Ovary (tissue), 9 donors: ENCODE results near the gene WWOX. TPM values are rescaled to one million over a fixed set of nuclear protein-coding genes. Genes with fewer than 3 reads are reported as not detected.

Experiments
- DNase-seq, 5 donors: peaks; one replicate each; pipeline ENCODE4 v3.0.0-alpha.2; 2019 to 2020
- H3K27ac ChIP-seq, 2 donors: fragments of 200-600 bp; one replicate each; pipeline versions ENCODE4 v1.5.1 to v1.8.0; 2019 to 2022
- H3K27me3 ChIP-seq: fragments of 200-600 bp; one replicate; pipeline ENCODE4 v1.8.0; 2022
- H3K36me3 ChIP-seq: fragments of 200-600 bp; sonication (generic); one replicate; pipeline ENCODE4 v1.5.1; 2019
- H3K4me1 ChIP-seq: one replicate; pipeline ENCODE4 v1.8.1; 2013; ENCODE audit warnings: mild to moderate bottlenecking, moderate library complexity; ENCODE audit not compliant: insufficient read depth
- H3K4me3 ChIP-seq: fragments of 200-600 bp; sonication (generic); one replicate; pipeline ENCODE4 v1.5.1; 2017
- H3K9me3 ChIP-seq, 2 donors: fragments of 200-600 bp in 1 of 2; sonication (generic) in 1 of 2; one replicate each; pipeline versions ENCODE4 v1.5.1 to v1.8.1; 2013 to 2019; ENCODE audit warnings: mild to moderate bottlenecking in 1 of 2, moderate library complexity in 1 of 2
- EP300 ChIP-seq: sonication (generic); formaldehyde crosslinking; IDR thresholded peaks from one replicate; pipeline ENCODE4 v1.6.1; 2017; ENCODE audit warnings: antibody characterized with exemption
- POLR2A ChIP-seq: fragments of 450-650 bp; IDR thresholded peaks from one replicate; pipeline ENCODE4 v1.6.1; 2017; ENCODE audit warnings: antibody characterized with exemption, mild to moderate bottlenecking, moderate library complexity
- WGBS, 3 donors: extraction: QIAGEN DNeasy Blood & Tissue Kit in 1 of 3; methylation state at CpG; one replicate each; pipeline versions ENCODE4 v1.1.5 to v1.1.7; 2013 to 2017; 5-methylcytosine and 5-hydroxymethylcytosine counted together
- intact Hi-C, 4 donors: fragments of 100-400 bp; cut with DNase I; formaldehyde crosslinking; loops; one replicate each; pipeline versions ENCODE4 v1.11.0 to v1.15.1; 2022 to 2023
- polyA plus RNA-seq, 2 donors: library from polyadenylated mRNA; stranded (reverse); fragments of 200-250 nt in 1 of 2; fragments of 350-450 nt in 1 of 2; fragmentation: Illumina TruSeq in 1 of 2; extraction: RNeasy Lipid Tissue Mini Kit (QIAGEN cat#74804) in 1 of 2; gene quantifications; one replicate each; pipeline ENCODE4 v1.2.3, GENCODE V29; 2013 to 2014
- total RNA-seq, 7 donors: library from RNA; depleted of rRNA in 2 of 7; stranded (reverse); fragments of >200 nt in 2 of 7; fragmentation: NEBNext Ultra II Directional in 3 of 7; extraction: Animal tissue kit (Norgen Biotek cat#: 25700) in 3 of 7; gene quantifications; one replicate each; pipeline versions ENCODE4 v1.1.0 to v1.2.4, GENCODE V29; 2016 to 2023
- TF ChIP-seq, protein P1 (sequence below), 3 donors: fragments of 450-650 bp in 2 of 3; fragments of 200-600 bp in 1 of 3; IDR thresholded peaks; one replicate each; pipeline versions ENCODE4 v1.5.1 to v1.8.0; 2016 to 2022; ENCODE audit warnings: antibody characterized with exemption in 3 of 3, mild to moderate bottlenecking in 1 of 3
- donor health status: DM: no; HTN: no; CAD: no; lungs with moderate emphysema.
- donor health status: DM: no; HTN: no; CAD: no.
- donor health status: Bipolar disorder and iron deficiency.
- donor health status: DM: yes; HTN: yes; CAD: no.
- donor health status: DM: no; HTN: no; CAD: no.
- donor health status: DM: yes; HTN: yes; CAD: no.

The WWOX gene
- total and polyA plus RNA-seq, 9 donors = 11.0 to 40.5 (median 25.2) TPM

DNA sequence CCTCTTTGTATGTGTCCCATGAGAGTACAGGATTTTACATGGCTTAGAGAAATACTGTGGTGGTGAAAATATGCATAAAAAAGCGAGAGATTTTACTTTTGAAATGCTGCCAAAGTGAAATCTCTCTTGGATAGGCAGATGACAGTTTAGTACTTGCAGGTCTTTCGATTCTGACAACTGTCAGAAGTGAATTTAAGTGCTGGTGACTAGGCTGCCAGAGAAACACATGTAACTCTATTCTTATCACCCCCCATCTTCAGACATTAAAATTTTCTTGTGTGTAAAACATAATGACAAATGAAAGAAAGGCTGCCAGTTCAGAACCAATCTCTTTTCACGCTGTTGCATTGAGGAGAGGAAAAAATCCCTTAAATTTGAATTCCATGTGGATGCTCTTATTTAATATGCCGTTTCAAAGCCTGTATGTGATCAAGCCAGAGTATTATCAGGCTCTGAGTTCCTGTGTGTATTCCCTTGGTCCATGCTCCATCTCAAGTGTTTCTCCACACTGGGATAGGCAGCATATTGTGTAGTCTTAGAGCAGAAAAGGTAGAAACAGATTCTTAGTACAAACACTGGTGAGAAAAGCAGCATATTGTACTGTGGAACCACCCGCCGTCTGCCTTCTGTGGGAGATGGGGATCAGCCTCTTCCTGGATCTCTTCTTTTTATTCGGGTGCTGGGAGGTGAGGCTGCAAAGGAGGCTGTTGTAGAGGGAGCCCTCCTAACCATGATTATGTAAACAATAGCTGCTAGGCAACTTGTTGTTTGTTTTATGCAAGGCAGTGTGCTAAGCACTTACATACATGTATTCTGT, 291.3 kb downstream of the WWOX start:
- peaks cover 4% of the 10 kb centered on the region for H3K4me1 ChIP-seq
- no peaks in the 10 kb centered on the region for H3K36me3 ChIP-seq
- no peaks in the 10 kb centered on the region for H3K27me3 ChIP-seq
- DNase-seq = no peak
- H3K9me3 ChIP-seq = no peaks in the 10 kb centered on the region
- H3K4me3 ChIP-seq = no peak overlapping the region
- H3K27ac ChIP-seq = no peak overlapping the region
- intact Hi-C loops = no loop called here
- WGBS, 3 donors = 75 to 83% (median 81%) methylated on average over 7 of the region's 7 CpGs
- TF ChIP-seq, protein P1, sequence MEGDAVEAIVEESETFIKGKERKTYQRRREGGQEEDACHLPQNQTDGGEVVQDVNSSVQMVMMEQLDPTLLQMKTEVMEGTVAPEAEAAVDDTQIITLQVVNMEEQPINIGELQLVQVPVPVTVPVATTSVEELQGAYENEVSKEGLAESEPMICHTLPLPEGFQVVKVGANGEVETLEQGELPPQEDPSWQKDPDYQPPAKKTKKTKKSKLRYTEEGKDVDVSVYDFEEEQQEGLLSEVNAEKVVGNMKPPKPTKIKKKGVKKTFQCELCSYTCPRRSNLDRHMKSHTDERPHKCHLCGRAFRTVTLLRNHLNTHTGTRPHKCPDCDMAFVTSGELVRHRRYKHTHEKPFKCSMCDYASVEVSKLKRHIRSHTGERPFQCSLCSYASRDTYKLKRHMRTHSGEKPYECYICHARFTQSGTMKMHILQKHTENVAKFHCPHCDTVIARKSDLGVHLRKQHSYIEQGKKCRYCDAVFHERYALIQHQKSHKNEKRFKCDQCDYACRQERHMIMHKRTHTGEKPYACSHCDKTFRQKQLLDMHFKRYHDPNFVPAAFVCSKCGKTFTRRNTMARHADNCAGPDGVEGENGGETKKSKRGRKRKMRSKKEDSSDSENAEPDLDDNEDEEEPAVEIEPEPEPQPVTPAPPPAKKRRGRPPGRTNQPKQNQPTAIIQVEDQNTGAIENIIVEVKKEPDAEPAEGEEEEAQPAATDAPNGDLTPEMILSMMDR (IDR thresholded peaks at IDR 0.05) = no peak
- TF ChIP-seq EP300 (no peak), POLR2A (no peak)

DNA sequence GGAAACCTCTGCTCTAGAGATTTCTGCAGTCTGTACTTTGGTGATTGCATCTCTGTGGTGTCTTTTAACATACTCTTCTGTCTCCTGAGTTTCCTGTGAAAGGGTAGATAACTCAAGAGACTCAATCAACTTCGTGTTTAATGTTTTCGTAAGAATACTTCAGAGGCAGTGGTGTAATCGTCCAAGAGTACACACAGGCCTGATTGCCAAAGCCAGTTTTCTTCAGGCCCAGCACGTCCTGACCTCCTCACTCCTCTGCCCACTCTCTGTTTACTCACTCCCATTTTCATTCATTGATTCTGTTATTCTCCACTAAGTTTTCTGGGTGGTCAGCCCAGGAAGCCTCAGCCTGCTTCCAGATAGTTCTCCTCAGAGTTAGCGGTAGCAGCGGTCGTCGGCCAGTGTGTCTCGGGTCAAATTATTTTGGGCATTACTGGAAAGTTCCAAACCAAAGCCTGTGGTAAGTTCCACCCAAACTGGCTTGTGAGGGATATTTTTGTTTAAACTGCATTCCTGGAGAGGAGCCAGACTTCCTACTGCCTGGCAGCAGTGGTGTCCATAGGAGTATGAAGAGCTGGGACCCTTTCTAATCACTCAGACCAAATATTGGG, 293.2 kb downstream of the WWOX start:
- no peak for TF ChIP-seq EP300
- no peak for TF ChIP-seq POLR2A
- TF ChIP-seq, protein P1 (IDR thresholded peaks at IDR 0.05) = no peak
- peaks cover 2% of the 10 kb centered on the region for H3K4me1 ChIP-seq
- H3K27me3 ChIP-seq = no peaks in the 10 kb centered on the region
- no peaks in the 10 kb centered on the region for H3K36me3 ChIP-seq
- no peak overlapping the region for H3K4me3 ChIP-seq
- no peak overlapping the region for H3K27ac ChIP-seq
- H3K9me3 ChIP-seq = no peaks in the 10 kb centered on the region
- no peak for DNase-seq
- 42 to 58% (median 46%) methylated on average over 9 of the region's 9 CpGs for WGBS, 3 donors
- intact Hi-C loops = no loop called here

DNA sequence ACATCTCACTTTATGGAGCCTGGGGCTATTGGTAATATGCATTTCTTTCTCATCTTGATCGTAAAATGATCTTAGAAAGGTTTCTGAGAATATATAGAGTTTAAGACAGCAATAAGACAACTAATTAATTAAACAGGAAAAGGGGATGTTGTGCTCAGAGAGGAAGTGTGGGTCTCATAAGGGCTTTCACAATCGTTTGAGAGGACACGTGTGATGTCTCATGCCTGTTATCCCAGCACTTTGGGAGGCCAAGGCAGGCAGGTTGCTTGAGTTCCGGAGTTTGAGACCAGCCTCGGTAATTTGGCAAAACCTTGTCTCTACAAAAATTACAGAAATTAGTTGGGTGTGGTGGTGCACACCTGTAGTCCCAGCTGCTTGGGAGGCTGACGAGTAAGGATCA, 295.6 kb downstream of the WWOX start:
- DNase-seq = no peak
- Histone ChIP-seq H3K4me3 (no peak overlapping the region), H3K27me3 (no peaks in the 10 kb centered on the region), H3K27ac (no peak overlapping the region), H3K9me3 (no peaks in the 10 kb centered on the region), H3K4me1 (peaks cover 2% of the 10 kb centered on the region), H3K36me3 (no peaks in the 10 kb centered on the region)
- intact Hi-C loops = no loop called here
- TF ChIP-seq, protein P1 (IDR thresholded peaks at IDR 0.05) = no peak
- no peak for TF ChIP-seq EP300
- no peak for TF ChIP-seq POLR2A
- WGBS, 3 donors = 91 to 93% (median 92%) methylated on average over 6 of the region's 6 CpGs

DNA sequence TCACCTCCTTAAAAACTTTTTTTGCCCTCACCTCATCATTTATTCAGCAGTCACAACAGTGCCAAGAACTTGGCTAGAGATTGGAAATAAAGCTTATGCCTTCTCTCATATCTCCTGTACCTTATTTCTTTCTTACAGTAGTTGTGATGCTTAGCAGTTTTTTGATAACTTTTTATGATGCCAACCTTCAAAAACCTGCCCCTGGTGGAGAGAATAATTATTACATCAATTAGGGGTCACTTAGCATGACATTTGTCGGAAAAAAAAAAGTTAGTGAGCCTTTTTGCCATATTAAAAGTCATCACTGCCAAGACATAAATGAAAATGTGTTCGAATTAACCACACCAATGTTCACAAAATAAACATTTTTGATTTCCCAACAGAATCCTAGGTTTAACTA, 296.6 kb downstream of the WWOX start:
- intact Hi-C loops = no loop called here
- TF ChIP-seq POLR2A = no peak

DNA sequence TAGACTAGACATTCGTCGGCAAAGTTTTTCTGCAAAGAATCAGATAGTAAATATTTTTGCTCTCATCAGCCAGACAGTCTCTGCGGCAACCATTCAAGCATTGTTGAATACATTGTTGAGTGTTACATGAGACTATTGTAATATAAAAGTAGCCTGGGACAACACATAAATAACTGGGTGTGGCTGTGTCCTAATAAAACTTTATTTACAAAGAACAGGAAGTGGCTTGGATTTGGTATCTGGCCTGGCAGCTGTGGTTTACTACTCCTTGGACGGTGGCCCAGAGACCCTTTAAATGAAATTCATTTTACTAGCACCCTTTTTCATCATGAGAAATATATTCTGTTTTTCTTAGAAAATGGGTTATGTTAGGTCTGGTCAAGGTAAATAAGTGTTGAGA, 297.2 kb downstream of the WWOX start:
- TF ChIP-seq POLR2A (no peak), EP300 (no peak)
- TF ChIP-seq, protein P1 (IDR thresholded peaks at IDR 0.05) = no peak
- WGBS, 3 donors = 87 to 91% (median 90%) methylated on average over 4 of the region's 4 CpGs
- H3K9me3 ChIP-seq = no peaks in the 10 kb centered on the region
- intact Hi-C loops = no loop called here
- no peak overlapping the region for H3K4me3 ChIP-seq
- H3K27me3 ChIP-seq = no peaks in the 10 kb centered on the region
- H3K36me3 ChIP-seq = no peaks in the 10 kb centered on the region
- peaks cover 2% of the 10 kb centered on the region for H3K4me1 ChIP-seq
- DNase-seq = no peak
- H3K27ac ChIP-seq = no peak overlapping the region

More for the DNA sequence above, 296.6 kb downstream of the WWOX start:
- no peak overlapping the region for H3K4me3 ChIP-seq
- H3K9me3 ChIP-seq = no peaks in the 10 kb centered on the region
- no peak for DNase-seq
- H3K27me3 ChIP-seq = no peaks in the 10 kb centered on the region
- H3K4me1 ChIP-seq = peaks cover 2% of the 10 kb centered on the region
- H3K27ac ChIP-seq = no peak overlapping the region
- WGBS, 3 donors = 86 to 91% (median 91%) methylated on average over 2 of the region's 2 CpGs
- no peaks in the 10 kb centered on the region for H3K36me3 ChIP-seq
